SK-N-SH (cell line): ENCODE data around the gene SERPINA12. TPM values are rescaled to one million over a fixed set of nuclear protein-coding genes. Genes with fewer than 3 reads are reported as not detected.

Experiments used
- CTCF ChIA-PET: fragments of 300-600, 350-600 bp; formaldehyde crosslinking; extraction: SDS; loops from one replicate; lab custom pipeline; 2021; lab: Yijun Ruan, JAX
- POLR2A ChIA-PET: fragments of 350-600 bp; sonication (Branson Sonifier 250); formaldehyde crosslinking; extraction: SDS; loops from one replicate; lab custom pipeline; 2020; ENCODE audit warnings: antibody characterized with exemption, inconsistent platforms; lab: Yijun Ruan, JAX
- DNase-seq: peaks from one replicate; pipeline ENCODE4 v3.0.0; 2012
- H2AFZ ChIP-seq: fragments of 200-600 bp; sonication (generic); 2 replicates; pipeline ENCODE4 v1.8.1; 2016; ENCODE audit warnings: antibody characterized with exemption, mild to moderate bottlenecking, low read depth
- H3F3A ChIP-seq: fragments of 200-600 bp; sonication (generic); replicated peaks from 2 replicates; pipeline ENCODE3; 2016; ENCODE audit warnings: antibody characterized with exemption, mild to moderate bottlenecking; ENCODE audit not compliant: insufficient read depth
- H3K27ac ChIP-seq, 2 experiments: fragments of 200-500 bp in 1 of 2; fragments of 200-600 bp in 1 of 2; sonication (Bioruptor generic) in 1 of 2; sonication (generic), shearing (Covaris generic) in 1 of 2; 2 replicates each; pipeline versions ENCODE4 v1.5.1 to v1.6.1; 2014 to 2016; ENCODE audit warnings: low read depth in 2 of 2, inconsistent platforms in 1 of 2, low read length in 1 of 2, mild to moderate bottlenecking in 1 of 2, mixed read lengths in 1 of 2
- H3K27me3 ChIP-seq: fragments of 200-600 bp; sonication (generic), shearing (Covaris generic); 2 replicates; pipeline ENCODE4 v1.6.1; 2016; ENCODE audit warnings: mixed run types; ENCODE audit not compliant: insufficient read depth
- H3K36me3 ChIP-seq, 2 experiments: fragments of 200-500 bp in 1 of 2; fragments of 200-600 bp in 1 of 2; sonication (Bioruptor generic) in 1 of 2; sonication (generic) in 1 of 2; replicated peaks in 1 of 2; 2 replicates each; pipeline versions ENCODE3 to v1.5.1; 2014 to 2016; ENCODE audit warnings: low read length in 1 of 2, mild to moderate bottlenecking in 1 of 2; ENCODE audit not compliant: insufficient read depth in 2 of 2, control insufficient read depth in 1 of 2
- H3K4me1 ChIP-seq, 2 experiments: fragments of 200-500 bp in 1 of 2; fragments of 200-600 bp in 1 of 2; sonication (Bioruptor generic) in 1 of 2; sonication (generic), shearing (Covaris generic) in 1 of 2; 2 replicates each; pipeline versions ENCODE4 v1.5.1 to v1.6.1; 2014 to 2016; ENCODE audit warnings: low read depth in 1 of 2, low read length in 1 of 2, mixed run types in 1 of 2; ENCODE audit not compliant: insufficient read depth in 2 of 2, control insufficient read depth in 1 of 2
- H3K4me2 ChIP-seq: fragments of 200-600 bp; sonication (generic), shearing (Covaris generic); 2 replicates; pipeline ENCODE4 v1.6.1; 2017; ENCODE audit warnings: mixed run types
- H3K4me3 ChIP-seq, 2 experiments: fragments of 200-500 bp in 1 of 2; fragments of 200-600 bp in 1 of 2; sonication (Bioruptor generic) in 1 of 2; sonication (generic), shearing (Covaris generic) in 1 of 2; 2 replicates each; pipeline versions ENCODE4 v1.5.1 to v1.8.1; 2014 to 2016; ENCODE audit warnings: low read depth in 2 of 2, inconsistent platforms in 1 of 2, low read length in 1 of 2, mild to moderate bottlenecking in 1 of 2, mixed read lengths in 1 of 2, moderate library complexity in 1 of 2
- H3K79me2 ChIP-seq: fragments of 200-600 bp; sonication (generic); 2 replicates; pipeline ENCODE4 v1.8.1; 2017; ENCODE audit warnings: mild to moderate bottlenecking; ENCODE audit not compliant: insufficient read depth
- H3K9ac ChIP-seq: fragments of 200-600 bp; sonication (generic); 2 replicates; pipeline ENCODE4 v1.6.1; 2017; ENCODE audit warnings: mixed run types
- H3K9me2 ChIP-seq: fragments of 200-600 bp; sonication (generic); 2 replicates; pipeline ENCODE4 v1.6.1; 2017; ENCODE audit warnings: mixed run types
- H3K9me3 ChIP-seq: fragments of 200-600 bp; sonication (generic); 2 replicates; pipeline ENCODE4 v1.6.1; 2017; ENCODE audit warnings: mixed run types, mild to moderate bottlenecking, moderate library complexity
- H4K20me1 ChIP-seq: fragments of 200-600 bp; sonication (generic); 2 replicates; pipeline ENCODE4 v1.6.1; 2017; ENCODE audit warnings: mild to moderate bottlenecking, mixed run types; ENCODE audit not compliant: insufficient read depth
- ELF1 ChIP-seq: IDR thresholded peaks from 2 replicates; pipeline ENCODE4 v1.4.0; 2012
- EZH2phosphoT487 ChIP-seq: fragments of 200-600 bp; sonication (generic); IDR thresholded peaks from 2 replicates; pipeline ENCODE4 v1.6.1; 2017; ENCODE audit warnings: low read depth, mixed run types, mild to moderate bottlenecking, antibody characterized with exemption, moderate library complexity, borderline replicate concordance
- FOSL2 ChIP-seq: IDR thresholded peaks from 2 replicates; pipeline ENCODE4 v1.4.0; 2012; ENCODE audit warnings: low read depth, mild to moderate bottlenecking, moderate library complexity, borderline replicate concordance
- JUND ChIP-seq: IDR thresholded peaks from 2 replicates; pipeline ENCODE4 v1.4.0; 2012
- NFIC ChIP-seq: IDR thresholded peaks from 2 replicates; pipeline ENCODE4 v1.4.0; 2012; ENCODE audit warnings: borderline replicate concordance
- RAD21 ChIP-seq: IDR thresholded peaks from 2 replicates; pipeline ENCODE4 v1.6.1; 2012; ENCODE audit warnings: mild to moderate bottlenecking, low read length
- RFX5 ChIP-seq: IDR thresholded peaks from 2 replicates; pipeline ENCODE4 v1.6.1; 2012; ENCODE audit warnings: mild to moderate bottlenecking, improper control_type of control experiment, low read length
- RXRA ChIP-seq: IDR thresholded peaks from 2 replicates; pipeline ENCODE4 v1.4.0; 2012; ENCODE audit warnings: low read depth, mild to moderate bottlenecking, borderline replicate concordance
- SMC3 ChIP-seq: IDR thresholded peaks from 2 replicates; pipeline ENCODE4 v1.6.1; 2012; ENCODE audit warnings: low read depth, low read length, improper control_type of control experiment
- TEAD4 ChIP-seq: IDR thresholded peaks from 2 replicates; pipeline ENCODE4 v1.4.0; 2012; ENCODE audit warnings: mild to moderate bottlenecking, borderline replicate concordance; ENCODE audit not compliant: insufficient read depth
- YY1 ChIP-seq: IDR thresholded peaks from 2 replicates; pipeline ENCODE4 v1.4.0; 2012; ENCODE audit warnings: low read depth, mild to moderate bottlenecking
- WGBS: methylation state at CpG from one replicate; pipeline ENCODE4 v1.1.6; 2017; ENCODE audit warnings: low lambda C conversion rate; 5-methylcytosine and 5-hydroxymethylcytosine counted together
- polyA plus RNA-seq, 3 experiments: library from polyadenylated mRNA; depleted of rRNA; stranded (reverse); fragments of >200 nt; gene quantifications; 2 replicates each; pipeline ENCODE4 v1.2.3, GENCODE V29; 2012
- TF ChIP-seq, protein P1 (sequence below): IDR thresholded peaks from 2 replicates; pipeline ENCODE4 v1.4.0; 2012; ENCODE audit warnings: low read depth, borderline replicate concordance
- TF ChIP-seq, protein P2 (sequence below): fragments of 150-350 bp; IDR thresholded peaks from 2 replicates; pipeline ENCODE4 v1.6.1; 2016; ENCODE audit warnings: mild to moderate bottlenecking, low read depth, low read length
- TF ChIP-seq, protein P3 (sequence below): IDR thresholded peaks from 2 replicates; pipeline ENCODE4 v1.6.1; 2012; ENCODE audit warnings: mild to moderate bottlenecking, low read depth, low read length, moderate library complexity
- TF ChIP-seq, protein P4 (sequence below): fragments of 150-350 bp; IDR thresholded peaks from 2 replicates; pipeline ENCODE4 v1.6.1; 2017; ENCODE audit warnings: antibody characterized with exemption, low read length, low read depth, borderline replicate concordance
- TF ChIP-seq, protein P5 (sequence below): IDR thresholded peaks from 2 replicates; pipeline ENCODE4 v1.4.0; 2012; ENCODE audit warnings: low read depth, borderline replicate concordance

The SERPINA12 gene
- polyA plus RNA-seq, 1 of the 3 experiments (the other 2 are of a cell fraction) = not detected

DNA sequence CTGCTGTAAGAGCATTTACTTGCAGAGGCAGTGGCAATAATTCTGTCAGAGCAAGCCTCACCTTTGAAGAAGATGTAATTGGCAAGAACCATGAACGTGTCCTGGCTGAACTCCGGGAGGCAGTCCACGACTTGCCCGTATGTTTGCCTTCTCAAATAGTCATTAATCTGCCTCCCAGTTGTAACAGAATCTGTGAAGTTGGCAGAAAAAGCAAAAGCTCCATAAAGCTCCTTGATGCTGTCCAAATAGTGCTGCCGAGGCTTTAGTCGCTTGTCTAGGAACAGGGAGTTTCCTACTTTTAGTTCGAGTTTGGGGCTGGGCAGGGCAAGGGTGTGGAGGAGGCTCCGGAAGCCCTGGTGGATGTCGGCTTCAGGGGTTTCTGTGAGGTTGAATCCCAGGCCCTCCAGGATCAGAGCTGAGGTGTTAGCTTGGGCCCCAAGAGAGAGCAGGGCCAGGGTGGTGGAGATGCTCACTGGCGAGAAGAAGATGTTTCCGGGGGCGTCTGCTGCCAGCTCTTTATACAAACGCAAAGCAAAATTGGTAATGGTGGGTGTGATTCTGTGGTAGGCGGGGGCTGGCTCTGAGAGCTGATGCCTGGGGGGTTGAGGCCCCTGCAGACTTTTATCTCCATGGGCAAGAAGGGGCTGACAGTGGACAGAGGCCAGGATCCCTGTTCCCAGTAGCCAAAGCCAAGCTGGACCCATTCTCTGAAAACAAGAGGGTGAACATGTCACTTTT, 61.0 kb downstream of the SERPINA12 start:
- Histone ChIP-seq H3K9ac (no peak overlapping the region), H3K79me2 (no peaks in the 10 kb centered on the region), H3K4me1 (no peaks in the 10 kb centered on the region), H3K4me3 (no peak overlapping the region), H3K9me2 (no peaks in the 10 kb centered on the region), H3K27ac (no peak overlapping the region), H3K9me3 (no peaks in the 10 kb centered on the region), H3K36me3 (no peaks in the 10 kb centered on the region), H3K27me3 (peaks cover 20% of the 10 kb centered on the region; the same call in 1 of the 2 replicates), H2AFZ (no peak overlapping the region), H4K20me1 (no peaks in the 10 kb centered on the region), H3F3A (no peaks in the 10 kb centered on the region), H3K4me2 (no peak overlapping the region)
- POLR2A ChIA-PET = no interaction called here
- WGBS = 35% methylated on average over 14 of the region's 14 CpGs
- no peak for TF ChIP-seq EZH2phosphoT487
- TF ChIP-seq YY1 = no peak
- TF ChIP-seq, protein P1, sequence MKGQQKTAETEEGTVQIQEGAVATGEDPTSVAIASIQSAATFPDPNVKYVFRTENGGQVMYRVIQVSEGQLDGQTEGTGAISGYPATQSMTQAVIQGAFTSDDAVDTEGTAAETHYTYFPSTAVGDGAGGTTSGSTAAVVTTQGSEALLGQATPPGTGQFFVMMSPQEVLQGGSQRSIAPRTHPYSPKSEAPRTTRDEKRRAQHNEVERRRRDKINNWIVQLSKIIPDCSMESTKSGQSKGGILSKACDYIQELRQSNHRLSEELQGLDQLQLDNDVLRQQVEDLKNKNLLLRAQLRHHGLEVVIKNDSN = no peak
- no peak for TF ChIP-seq JUND
- no peak for TF ChIP-seq NFIC
- no peak for TF ChIP-seq RAD21
- TF ChIP-seq RXRA = no peak
- TF ChIP-seq RFX5 = no peak
- TF ChIP-seq, protein P2, sequence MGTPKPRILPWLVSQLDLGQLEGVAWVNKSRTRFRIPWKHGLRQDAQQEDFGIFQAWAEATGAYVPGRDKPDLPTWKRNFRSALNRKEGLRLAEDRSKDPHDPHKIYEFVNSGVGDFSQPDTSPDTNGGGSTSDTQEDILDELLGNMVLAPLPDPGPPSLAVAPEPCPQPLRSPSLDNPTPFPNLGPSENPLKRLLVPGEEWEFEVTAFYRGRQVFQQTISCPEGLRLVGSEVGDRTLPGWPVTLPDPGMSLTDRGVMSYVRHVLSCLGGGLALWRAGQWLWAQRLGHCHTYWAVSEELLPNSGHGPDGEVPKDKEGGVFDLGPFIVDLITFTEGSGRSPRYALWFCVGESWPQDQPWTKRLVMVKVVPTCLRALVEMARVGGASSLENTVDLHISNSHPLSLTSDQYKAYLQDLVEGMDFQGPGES = no peak
- no peak for TF ChIP-seq FOSL2
- CTCF ChIA-PET = interaction anchor here (0.8 to 2.4 kb wide), 4 partner anchors 14 to 38 kb away, joined by 3 to 8 read pairs (median 6); no protein-coding TSS in a partner anchor
- DNase-seq = no peak

DNA sequence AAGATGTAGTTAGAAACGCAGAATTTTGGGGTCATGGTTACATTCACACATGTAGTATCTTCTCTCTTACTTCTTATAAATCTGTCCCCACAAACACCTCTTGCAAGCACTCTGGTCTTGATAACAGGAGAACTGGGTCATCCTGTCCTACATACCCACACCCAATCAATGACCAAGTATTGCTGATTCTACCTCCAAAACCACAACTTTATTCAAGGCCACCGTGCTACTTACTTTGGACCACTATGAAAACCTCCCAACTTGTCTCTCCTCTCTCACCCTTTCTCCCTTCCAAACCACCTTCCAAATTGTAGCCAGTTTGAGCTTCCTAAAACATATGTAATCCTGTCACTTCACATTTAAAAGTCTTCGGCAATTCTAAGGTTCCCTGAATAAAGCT, 62.1 kb downstream of the SERPINA12 start:
- Histone ChIP-seq H3F3A (no peaks in the 10 kb centered on the region), H3K4me1 (no peaks in the 10 kb centered on the region), H3K27ac (no peak overlapping the region), H4K20me1 (no peaks in the 10 kb centered on the region), H3K79me2 (no peaks in the 10 kb centered on the region), H3K4me3 (no peak overlapping the region), H3K9me2 (no peaks in the 10 kb centered on the region), H3K4me2 (no peak overlapping the region), H3K9ac (no peak overlapping the region), H3K27me3 (peaks cover 20% of the 10 kb centered on the region; the same call in 1 of the 2 replicates), H3K36me3 (no peaks in the 10 kb centered on the region), H2AFZ (no peak overlapping the region), H3K9me3 (no peaks in the 10 kb centered on the region)
- CTCF ChIA-PET = interaction anchor here (1.4 to 2.4 kb wide), 3 partner anchors 14 to 39 kb away, joined by 7 to 8 read pairs (median 8); no protein-coding TSS in a partner anchor
- WGBS = 20% methylated on average over 3 of the region's 3 CpGs
- POLR2A ChIA-PET = no interaction called here
- TF ChIP-seq, protein P3, sequence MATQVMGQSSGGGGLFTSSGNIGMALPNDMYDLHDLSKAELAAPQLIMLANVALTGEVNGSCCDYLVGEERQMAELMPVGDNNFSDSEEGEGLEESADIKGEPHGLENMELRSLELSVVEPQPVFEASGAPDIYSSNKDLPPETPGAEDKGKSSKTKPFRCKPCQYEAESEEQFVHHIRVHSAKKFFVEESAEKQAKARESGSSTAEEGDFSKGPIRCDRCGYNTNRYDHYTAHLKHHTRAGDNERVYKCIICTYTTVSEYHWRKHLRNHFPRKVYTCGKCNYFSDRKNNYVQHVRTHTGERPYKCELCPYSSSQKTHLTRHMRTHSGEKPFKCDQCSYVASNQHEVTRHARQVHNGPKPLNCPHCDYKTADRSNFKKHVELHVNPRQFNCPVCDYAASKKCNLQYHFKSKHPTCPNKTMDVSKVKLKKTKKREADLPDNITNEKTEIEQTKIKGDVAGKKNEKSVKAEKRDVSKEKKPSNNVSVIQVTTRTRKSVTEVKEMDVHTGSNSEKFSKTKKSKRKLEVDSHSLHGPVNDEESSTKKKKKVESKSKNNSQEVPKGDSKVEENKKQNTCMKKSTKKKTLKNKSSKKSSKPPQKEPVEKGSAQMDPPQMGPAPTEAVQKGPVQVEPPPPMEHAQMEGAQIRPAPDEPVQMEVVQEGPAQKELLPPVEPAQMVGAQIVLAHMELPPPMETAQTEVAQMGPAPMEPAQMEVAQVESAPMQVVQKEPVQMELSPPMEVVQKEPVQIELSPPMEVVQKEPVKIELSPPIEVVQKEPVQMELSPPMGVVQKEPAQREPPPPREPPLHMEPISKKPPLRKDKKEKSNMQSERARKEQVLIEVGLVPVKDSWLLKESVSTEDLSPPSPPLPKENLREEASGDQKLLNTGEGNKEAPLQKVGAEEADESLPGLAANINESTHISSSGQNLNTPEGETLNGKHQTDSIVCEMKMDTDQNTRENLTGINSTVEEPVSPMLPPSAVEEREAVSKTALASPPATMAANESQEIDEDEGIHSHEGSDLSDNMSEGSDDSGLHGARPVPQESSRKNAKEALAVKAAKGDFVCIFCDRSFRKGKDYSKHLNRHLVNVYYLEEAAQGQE = no peak
- TF ChIP-seq ELF1 = no peak
- TF ChIP-seq SMC3 = no peak
- TF ChIP-seq TEAD4 = no peak
- TF ChIP-seq, protein P4, sequence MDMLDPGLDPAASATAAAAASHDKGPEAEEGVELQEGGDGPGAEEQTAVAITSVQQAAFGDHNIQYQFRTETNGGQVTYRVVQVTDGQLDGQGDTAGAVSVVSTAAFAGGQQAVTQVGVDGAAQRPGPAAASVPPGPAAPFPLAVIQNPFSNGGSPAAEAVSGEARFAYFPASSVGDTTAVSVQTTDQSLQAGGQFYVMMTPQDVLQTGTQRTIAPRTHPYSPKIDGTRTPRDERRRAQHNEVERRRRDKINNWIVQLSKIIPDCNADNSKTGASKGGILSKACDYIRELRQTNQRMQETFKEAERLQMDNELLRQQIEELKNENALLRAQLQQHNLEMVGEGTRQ = no peak
- TF ChIP-seq, protein P5, sequence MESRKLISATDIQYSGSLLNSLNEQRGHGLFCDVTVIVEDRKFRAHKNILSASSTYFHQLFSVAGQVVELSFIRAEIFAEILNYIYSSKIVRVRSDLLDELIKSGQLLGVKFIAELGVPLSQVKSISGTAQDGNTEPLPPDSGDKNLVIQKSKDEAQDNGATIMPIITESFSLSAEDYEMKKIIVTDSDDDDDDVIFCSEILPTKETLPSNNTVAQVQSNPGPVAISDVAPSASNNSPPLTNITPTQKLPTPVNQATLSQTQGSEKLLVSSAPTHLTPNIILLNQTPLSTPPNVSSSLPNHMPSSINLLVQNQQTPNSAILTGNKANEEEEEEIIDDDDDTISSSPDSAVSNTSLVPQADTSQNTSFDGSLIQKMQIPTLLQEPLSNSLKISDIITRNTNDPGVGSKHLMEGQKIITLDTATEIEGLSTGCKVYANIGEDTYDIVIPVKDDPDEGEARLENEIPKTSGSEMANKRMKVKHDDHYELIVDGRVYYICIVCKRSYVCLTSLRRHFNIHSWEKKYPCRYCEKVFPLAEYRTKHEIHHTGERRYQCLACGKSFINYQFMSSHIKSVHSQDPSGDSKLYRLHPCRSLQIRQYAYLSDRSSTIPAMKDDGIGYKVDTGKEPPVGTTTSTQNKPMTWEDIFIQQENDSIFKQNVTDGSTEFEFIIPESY = no peak
- DNase-seq = no peak
